ENCODE data around the gene POLA1.
"Not testable (repeated sequence)": the region's sequence is repeated elsewhere in the genome, so short reads cannot be mapped to it uniquely, and the experiment has no call there.

The POLA1 gene, protein sequence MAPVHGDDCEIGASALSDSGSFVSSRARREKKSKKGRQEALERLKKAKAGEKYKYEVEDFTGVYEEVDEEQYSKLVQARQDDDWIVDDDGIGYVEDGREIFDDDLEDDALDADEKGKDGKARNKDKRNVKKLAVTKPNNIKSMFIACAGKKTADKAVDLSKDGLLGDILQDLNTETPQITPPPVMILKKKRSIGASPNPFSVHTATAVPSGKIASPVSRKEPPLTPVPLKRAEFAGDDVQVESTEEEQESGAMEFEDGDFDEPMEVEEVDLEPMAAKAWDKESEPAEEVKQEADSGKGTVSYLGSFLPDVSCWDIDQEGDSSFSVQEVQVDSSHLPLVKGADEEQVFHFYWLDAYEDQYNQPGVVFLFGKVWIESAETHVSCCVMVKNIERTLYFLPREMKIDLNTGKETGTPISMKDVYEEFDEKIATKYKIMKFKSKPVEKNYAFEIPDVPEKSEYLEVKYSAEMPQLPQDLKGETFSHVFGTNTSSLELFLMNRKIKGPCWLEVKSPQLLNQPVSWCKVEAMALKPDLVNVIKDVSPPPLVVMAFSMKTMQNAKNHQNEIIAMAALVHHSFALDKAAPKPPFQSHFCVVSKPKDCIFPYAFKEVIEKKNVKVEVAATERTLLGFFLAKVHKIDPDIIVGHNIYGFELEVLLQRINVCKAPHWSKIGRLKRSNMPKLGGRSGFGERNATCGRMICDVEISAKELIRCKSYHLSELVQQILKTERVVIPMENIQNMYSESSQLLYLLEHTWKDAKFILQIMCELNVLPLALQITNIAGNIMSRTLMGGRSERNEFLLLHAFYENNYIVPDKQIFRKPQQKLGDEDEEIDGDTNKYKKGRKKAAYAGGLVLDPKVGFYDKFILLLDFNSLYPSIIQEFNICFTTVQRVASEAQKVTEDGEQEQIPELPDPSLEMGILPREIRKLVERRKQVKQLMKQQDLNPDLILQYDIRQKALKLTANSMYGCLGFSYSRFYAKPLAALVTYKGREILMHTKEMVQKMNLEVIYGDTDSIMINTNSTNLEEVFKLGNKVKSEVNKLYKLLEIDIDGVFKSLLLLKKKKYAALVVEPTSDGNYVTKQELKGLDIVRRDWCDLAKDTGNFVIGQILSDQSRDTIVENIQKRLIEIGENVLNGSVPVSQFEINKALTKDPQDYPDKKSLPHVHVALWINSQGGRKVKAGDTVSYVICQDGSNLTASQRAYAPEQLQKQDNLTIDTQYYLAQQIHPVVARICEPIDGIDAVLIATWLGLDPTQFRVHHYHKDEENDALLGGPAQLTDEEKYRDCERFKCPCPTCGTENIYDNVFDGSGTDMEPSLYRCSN (N-terminal part only)

DNA sequence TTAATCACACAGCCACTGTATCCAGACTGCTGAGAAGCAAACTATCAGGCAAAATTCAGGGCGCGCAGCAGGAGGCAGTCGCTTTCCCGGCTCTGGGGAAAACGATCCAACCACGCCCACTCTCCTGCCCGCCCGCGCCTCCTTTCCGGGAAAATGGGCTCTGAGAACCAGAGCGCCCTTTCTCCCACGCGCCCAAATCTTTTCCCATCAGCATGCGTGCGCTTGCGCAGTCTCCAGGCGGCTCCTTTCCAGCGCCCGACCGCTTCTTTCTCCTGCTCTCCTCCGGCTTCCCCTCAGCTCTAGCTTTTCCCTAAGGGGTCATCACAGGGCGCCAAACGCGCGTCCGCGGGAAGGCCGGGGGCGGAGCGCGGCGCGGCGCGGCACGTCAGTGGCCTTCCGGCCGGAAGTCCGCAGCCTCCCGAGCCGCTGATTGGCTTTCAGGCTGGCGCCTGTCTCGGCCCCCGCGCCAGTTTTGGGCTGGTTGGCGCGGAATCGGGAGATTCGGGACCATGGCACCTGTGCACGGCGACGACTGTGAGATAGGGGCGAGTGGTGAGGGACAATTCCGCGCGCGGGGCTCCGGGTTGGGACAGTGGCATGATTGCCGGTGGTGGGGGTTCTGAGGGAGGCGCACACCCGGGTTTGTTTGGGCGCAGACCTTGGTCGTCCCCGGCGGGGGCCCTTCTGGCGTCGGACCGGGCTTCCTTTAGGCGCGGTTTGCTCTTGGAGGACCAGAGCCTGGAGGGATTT is at the start of gene POLA1:
POLA1 (plus strand) TSS at position 466 of the 750 bp plus-strand sequence; CDS start at position 510, 44 bp downstream.
- peak; percentile 33 for DNase-seq (ENCODE audit: low read depth)

DNA sequence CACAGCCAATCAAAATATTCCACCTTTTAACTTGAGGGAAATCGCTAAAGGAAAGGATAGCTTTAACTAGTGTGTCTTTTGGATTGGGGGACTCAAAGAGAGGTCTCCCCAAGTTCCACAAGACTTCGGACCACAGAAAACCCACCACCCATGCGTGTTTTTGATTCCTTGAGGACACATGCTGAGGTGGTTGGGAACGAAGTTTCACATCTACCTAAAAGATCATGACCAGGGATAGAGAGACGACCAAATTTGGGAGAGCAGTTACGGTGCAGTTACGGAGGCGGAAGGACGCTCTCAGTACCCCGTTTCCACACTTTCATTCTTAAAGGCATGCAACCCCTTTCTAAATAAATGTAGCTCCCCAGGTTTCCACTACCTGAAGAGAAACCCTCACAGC is 47.7 kb upstream of the POLA1 start:
- no peak for DNase-seq (ENCODE audit: low read depth)

DNA sequence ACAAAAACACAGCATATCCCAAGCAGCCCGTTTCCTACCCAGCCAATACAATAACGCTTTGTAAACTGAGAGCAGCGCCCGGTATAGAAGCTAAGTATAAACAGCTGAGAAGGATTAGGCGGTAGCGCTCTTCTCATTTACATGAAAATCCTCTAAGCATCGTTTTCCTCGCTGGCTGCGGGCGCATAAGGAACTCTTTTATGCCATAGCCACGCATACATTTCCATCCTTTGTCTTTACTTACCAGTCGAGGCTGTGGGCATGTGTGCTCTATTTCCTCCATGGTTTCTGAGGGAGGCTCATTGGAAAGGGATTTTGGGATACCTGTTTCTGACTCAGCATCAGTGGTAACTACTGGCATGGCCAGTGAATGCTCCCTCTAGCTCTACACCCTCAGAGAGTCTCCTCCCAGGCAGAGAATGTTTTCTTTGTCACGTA is 47.0 kb upstream of the POLA1 start:
- no peak for DNase-seq (ENCODE audit: low read depth)

DNA sequence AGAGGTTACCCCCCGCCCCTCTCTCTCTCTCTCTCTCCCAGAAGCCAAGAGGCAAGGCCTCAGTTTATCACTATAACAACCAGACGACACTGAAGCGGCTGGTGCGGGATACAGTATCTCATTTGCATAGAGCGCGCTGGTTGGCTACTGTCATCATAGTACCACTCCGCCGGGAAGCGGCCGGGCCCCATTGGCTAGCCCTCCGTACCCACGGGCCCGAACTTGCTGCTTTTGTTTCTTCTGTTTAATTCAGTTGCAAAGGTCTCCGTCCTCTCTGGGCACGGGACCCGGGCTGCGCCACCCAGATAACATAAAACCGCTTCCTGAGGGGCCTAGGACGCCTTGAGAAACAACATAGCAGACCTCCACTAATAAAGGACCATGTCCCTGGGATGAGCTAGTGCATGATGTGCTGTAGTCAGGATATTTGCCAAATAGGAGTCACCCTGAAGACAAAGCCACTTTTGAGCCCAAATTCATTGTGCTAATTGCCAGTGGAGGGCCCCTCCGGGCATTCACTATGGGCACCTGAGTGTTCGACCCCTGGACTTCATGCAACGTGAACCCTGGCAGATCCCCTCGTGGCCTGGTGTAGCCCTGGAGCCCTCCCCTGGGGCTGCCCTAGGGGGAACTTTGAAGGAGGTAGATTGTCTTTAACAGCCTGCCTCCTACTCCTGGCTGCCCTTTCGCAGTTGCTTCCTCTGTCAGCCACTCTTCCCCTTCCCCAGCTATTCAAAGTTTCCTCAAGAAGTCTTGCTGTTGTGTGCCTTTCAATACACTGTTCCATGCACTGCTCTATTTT is 46.3 kb upstream of the POLA1 start, which contains the start of gene PCYT1B:
PCYT1B (minus strand) TSS at position 91 of the 802 bp plus-strand sequence. CDS start 242 bp downstream, outside the sequence.
- peak; percentile 32 for DNase-seq (ENCODE audit: low read depth)

DNA sequence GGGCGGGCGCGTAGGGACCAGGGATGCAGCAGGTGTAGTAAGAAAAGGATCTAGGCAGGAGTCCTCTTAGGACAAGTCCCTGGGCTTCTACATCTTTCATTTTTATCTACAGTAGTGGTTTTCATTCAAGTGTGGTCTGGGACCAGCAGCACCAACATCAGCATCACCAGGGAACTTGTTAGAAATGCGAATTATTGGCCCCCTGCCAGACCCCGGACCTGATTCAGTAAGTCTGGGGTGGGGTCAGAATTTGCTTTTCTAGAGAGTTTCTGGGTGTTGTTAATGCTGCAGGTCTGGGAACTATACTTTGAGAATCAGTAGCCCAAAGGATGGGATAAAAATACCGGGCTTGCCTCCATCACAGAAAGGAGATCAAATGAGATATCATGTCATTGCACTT is 45.2 kb upstream of the POLA1 start:
- DNase-seq (ENCODE audit: low read depth): no peak

DNA sequence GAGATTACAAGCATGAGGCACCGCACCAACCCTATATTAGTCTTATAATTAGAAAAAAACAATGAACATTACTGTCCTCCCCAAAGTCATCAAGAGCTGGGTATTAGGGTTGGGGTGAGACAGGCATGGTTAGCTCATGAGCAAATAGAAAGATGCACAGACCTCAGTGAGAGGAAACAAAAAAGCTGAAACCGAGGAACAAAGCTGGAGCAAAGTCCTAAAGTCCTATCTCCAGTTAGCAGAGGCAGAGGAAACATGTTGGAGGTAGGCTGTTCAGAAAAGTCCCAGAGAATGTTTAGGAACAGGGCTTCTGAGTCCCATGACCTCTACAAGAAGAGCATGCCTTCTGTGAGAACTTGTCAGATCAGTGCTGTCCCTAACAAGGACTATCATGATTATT is 41.9 kb upstream of the POLA1 start:
- no peak for DNase-seq (ENCODE audit: low read depth)

DNA sequence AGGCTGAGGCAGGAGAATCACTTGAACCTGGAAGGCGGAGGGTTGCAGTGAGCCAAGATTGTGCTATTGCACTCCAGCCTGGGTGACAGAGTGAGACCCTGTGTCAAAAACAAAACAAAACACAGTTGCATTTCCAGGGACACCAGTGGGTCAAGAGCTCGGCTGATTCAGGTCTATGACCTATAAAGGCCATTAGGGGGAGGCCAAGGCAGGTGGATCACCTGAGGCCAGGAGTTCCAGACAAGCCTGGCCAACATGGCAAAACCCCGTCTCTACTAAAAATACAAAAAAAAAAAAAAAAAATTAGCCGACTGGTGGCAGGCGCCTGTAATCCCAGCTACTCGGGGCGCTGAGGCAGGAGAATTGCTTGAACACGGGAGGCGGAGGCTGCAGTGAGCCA is 38.0 kb upstream of the POLA1 start:
- not testable (repeated sequence) for DNase-seq (ENCODE audit: low read depth)

DNA sequence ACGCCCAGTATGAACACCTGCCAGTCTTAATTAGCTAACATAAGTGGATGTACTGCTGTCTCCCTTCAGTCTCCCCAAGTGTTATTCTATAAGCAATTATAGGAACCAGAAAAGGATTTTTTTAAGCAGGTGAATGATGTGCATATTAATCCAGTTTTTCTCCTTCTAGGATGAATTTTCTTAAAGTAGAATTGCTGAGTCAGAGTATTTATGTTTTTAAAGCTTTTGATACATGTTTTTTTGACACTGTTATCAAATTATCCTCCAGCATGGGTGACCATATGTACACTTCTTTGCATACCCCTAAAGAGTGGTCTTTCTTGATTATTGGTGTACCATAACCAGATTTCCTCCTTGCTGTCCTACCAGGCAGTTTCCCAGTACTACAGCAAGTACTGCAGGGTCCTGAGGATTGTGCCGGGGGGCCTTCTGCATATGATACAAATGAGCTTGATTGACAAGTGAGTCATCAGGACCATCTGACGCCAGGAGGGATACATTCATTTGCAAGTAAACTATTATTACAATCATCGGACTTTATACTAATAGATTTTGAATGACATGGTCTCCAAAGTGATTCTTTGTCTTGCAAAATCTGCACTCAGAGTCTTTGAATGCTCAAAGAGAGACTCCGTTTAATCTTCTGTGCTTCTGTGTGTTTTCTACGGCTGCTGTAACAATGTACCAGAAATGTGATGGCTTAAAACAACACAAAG is 35.9 kb upstream of the POLA1 start:
- DNase-seq (ENCODE audit: low read depth): no peak

DNA sequence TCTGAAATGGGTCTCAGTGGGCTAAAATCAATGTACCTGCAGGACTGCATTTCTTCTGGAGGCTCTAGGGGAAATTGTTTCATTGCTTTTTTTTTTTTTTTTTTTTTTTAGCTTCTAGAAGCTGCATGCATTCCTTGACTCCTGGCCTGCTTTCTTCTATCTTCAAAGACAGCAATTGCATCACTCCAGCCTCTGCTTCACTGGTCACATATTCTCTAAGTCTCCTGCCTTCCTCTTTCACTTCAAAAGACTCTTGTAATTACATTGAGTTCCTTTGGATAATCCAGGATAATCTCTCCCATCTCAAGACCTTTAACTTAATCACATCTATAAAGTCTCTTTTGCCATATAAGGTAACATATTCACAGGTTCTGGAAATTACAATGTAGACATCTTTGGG is 35.3 kb upstream of the POLA1 start:
- no peak for DNase-seq (ENCODE audit: low read depth)

DNA sequence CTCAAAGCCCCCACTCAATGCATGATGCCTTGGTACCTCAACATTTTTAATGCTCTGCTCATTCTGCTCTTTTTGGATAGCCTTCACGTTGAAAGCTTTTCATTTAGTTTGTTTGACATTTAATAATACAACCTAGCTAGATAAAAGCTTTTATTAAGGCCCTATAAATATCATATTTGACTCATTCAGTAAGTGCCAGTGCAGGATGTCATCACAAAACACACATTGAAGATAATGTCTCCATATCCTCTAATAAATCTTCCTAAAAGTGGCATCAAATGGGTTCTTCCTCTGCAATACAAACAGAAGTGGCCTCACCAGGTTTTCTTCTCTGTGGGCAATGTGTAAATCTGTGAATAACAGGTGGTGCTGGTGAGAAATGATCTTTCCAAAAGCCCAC is 34.6 kb upstream of the POLA1 start:
- DNase-seq (ENCODE audit: low read depth): no peak

DNA sequence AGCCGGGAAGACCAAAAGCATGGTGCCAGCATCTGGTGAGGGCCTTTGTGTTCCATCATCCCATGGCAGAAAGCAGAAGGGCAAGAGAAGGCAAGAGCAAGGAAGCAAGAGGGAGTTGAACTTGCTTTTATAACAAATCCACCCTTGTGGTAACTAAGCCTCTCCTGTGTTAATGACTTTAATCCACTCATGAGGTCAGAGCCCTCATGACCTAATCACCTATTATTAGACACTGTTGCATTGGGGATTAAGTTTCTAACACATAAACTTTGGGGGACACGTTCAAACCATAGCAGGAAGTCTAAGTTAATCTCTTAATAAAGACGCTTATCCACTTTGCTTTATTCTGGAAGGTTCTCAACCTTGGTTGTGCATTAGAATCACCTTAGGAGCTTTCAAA is 34.1 kb upstream of the POLA1 start:
- DNase-seq (ENCODE audit: low read depth): no peak

DNA sequence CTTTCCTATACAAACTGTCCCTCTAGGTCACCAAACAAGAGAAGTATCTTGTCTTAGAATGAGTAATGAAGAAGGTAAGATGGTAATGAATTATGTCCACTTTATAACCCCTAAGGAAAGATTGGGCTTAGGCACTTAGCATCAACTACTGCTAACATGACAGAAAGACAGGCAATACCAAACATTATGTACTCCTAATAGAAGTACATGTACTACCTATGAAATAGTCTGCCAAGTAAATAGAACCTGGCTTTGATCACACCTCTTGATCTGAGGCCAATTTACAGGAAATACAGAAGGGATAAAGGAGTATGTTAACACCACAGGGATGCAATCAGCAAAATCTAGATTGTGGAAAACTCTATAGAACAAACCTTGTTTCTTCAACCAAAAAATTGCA is 32.4 kb upstream of the POLA1 start:
- no peak for DNase-seq (ENCODE audit: low read depth)

DNA sequence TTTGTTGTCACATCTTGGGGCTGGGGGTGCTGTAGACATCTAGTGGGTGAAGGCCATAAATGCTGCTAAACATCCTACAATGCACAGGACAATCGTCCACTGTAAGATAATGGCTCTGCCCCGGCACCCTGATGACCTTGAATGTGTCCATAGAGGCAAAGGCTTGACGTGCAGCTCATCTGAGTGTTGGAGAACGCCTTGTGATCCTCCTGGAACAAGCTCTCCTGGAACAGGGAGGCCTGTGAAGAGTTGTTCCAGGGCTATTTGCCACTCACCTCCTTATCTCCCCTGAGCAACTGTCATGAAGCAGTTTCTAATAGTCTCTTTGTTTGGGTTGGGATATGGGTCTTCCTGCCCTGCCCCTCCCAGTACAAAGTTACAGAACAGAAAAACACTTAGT is 31.4 kb upstream of the POLA1 start:
- no peak for DNase-seq (ENCODE audit: low read depth)

DNA sequence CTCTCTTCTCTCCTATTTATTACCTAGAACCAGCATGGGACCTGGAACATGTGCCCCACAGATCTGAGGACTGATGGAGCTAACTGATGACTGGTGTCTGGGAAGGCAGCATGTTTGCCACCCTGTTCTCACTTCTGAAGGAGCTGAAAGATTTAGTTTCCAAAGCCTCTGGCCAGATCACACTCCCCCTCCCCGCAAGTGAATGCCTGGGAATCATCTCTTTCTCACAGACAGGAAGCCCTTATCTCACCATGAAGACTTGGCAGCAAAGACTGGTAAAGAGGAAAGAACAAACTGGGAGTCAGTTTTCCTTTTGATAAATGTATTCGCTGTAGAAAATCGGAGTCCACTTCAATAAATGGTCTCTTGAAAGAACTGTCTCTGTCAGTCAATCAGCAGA is 25.6 kb upstream of the POLA1 start:
- no peak for DNase-seq (ENCODE audit: low read depth)

DNA sequence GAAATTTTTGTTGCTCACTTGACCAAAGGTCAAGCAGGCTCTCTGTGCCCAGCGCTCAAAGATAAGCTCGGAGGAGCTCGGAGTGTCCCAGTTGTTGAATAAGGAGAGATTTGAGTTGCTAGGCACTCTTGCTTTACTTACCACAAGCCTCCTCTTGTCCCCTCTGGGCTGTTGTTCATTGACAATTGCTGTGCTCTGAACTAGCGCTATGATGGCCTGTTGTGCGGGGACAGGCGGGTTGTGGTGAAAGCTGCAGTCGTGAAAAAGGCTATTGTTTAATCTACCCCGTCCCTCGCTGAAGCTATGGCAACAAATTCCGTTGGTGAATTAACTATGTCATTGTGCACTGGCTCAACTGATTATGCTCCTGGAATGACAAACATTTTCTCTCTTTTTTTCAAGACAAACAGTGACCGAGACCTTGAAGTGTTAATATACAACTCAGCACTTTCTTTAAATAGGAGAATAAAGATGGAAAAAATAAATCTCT is 21.0 kb upstream of the POLA1 start:
- no peak for DNase-seq (ENCODE audit: low read depth)

DNA sequence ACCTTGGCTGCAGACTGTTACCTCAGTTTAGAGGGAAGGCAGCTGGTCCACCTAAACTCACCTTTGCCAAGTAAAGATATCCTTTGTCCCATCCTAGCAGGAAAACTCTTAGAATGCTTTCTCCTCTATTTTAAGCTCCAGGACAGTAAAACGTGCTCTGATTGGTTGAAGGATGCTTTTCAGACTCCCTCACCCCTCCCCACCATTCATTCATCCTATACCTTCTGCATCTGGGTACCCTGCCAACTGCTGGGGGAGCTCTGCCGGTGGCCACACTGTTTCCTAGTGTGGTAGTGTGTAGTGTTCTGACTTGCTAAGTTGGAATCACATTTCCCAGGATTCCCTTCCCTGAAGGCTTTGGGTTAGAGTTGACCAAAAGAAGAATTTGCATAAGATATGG is 20.3 kb upstream of the POLA1 start:
- DNase-seq (ENCODE audit: low read depth): no peak

DNA sequence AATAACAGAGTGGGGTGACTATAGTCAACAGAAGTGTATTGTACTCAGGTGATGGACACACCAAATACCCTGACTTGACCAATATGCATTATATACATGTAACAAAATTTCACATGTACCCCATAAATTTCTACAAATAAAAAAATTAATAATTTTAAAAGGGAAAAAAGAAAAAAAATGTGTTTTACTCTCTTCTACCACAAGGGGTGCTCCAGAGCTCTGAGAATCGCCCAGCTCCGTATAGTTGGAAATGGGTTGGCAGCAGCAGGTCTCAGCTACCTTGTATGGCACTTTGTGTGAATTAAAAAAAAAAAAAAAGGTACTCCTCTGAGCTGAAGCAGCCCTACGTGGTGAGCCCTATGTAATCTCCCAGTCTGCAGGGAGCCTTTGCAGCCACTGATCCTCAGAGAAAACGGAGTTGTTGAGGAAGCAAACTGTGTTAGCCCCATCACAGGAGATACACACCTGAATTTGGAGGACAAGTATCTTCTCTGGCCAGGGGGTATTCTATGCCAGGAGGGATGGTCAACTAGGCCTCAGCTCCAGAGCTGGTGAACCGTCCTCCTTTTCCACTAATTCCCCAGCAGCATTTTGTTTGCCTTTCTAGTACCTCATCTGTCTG is 17.2 kb upstream of the POLA1 start:
- DNase-seq (ENCODE audit: low read depth): no peak

DNA sequence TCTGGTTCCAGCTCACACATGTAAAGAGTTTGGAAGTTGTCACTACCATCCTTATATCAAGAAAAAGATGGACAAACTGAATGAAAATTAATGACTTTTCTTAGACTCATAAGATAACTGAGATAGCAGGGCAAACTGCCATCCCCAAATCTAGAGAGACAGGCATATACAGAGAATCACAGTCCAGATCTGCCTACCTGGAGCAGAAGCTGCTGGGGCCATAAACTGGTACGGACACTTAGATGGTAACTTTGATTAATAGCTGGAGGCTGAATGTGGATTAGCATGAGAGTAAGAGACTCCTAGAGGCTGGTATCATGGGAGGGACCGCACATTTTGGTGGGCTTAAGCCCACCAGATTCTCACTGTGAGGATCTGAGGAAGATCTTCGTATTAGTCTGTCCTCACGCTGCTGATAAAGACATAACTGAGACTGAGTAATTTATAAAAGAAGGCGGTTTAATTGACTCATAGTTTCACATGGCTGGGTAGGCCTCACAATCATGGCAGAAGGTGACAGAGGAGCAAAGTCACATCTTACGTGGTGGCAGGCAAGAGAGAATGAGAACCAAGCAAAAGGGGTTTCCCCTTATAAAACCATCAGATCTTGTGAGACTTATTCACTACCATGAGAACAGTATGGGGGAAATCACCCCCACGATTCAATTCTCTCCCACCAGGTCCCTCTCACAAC is 10.8 kb upstream of the POLA1 start:
- DNase-seq (ENCODE audit: low read depth): no peak

DNA sequence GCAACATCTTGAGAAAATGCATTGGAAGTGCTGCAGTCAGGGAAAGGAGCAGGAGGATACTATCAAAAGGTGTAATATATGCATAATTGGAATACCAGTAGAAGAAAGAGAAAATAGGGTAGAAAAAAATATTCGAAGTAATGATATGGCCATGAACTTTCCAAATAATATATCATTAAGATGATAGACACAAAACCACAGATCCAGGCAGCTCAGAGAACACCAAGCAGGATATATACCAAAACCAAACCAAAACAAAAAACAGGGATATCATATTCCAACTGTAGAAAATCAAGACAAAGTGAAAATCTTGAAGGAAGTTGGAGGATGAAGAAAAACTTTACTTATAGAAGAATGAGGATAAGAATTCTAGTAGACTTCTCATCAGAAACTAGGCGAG is 9.7 kb upstream of the POLA1 start:
- DNase-seq (ENCODE audit: low read depth): no peak
